HL-60/S4 (cell line): ENCODE results near the gene CHCHD2.
"Not testable (repeated sequence)": the region's sequence is repeated elsewhere in the genome, so short reads cannot be mapped to it uniquely, and the experiment has no call there.

Source experiments
- in situ Hi-C: fragments of 300-500 bp; cut with MboI; formaldehyde crosslinking; loops from 2 replicates; pipeline ENCODE4 v1.14.3; 2022; ENCODE audit warnings: low sequenced_read_pairs

Gene CHCHD2

GRCh38 chr7:56106108-56107073 is at the start of gene CHCHD2:
CHCHD2 (minus strand) TSS chr7:56106476; CDS start chr7:56106413, 63 bp downstream.
- in situ Hi-C loops = no loop called here

- in situ Hi-C loops = not testable (repeated sequence)
Measured at GRCh38 chr7:56131062-56131461, 24.8 kb upstream of the CHCHD2 start.

GRCh38 chr7:56127241-56127975 is 21.1 kb upstream of the CHCHD2 start:
- in situ Hi-C loops = no loop called here

GRCh38 chr7:56125831-56126230 is 19.6 kb upstream of the CHCHD2 start:
- in situ Hi-C loops = no loop called here

GRCh38 chr7:56124981-56125380 is 18.7 kb upstream of the CHCHD2 start:
- in situ Hi-C loops = no loop called here

- in situ Hi-C loops = no loop called here
Measured at GRCh38 chr7:56121440-56121839, 15.2 kb upstream of the CHCHD2 start.

GRCh38 chr7:56115852-56116538 is 9.7 kb upstream of the CHCHD2 start, which contains the start of gene NUPR2:
NUPR2 (minus strand) TSS chr7:56116417; CDS start chr7:56116314, 103 bp downstream.
- in situ Hi-C loops = no loop called here

GRCh38 chr7:56112244-56112643 is 6.0 kb upstream of the CHCHD2 start:
- in situ Hi-C loops = not testable (repeated sequence)

GRCh38 chr7:56110611-56111010 is 4.3 kb upstream of the CHCHD2 start:
- in situ Hi-C loops = no loop called here

GRCh38 chr7:56107954-56108258 is 1.6 kb upstream of the CHCHD2 start:
- in situ Hi-C loops = no loop called here

GRCh38 chr7:56105508-56105907 is 768 bp downstream of the CHCHD2 start:
- in situ Hi-C loops = no loop called here

- in situ Hi-C loops = not testable (repeated sequence)
Measured at GRCh38 chr7:56104138-56104537, 2.1 kb downstream of the CHCHD2 start.

GRCh38 chr7:56099653-56100052 is 6.6 kb downstream of the CHCHD2 start:
- in situ Hi-C loops = no loop called here

- in situ Hi-C loops = not testable (repeated sequence)
Measured at GRCh38 chr7:56098187-56099008, 7.9 kb downstream of the CHCHD2 start.

- in situ Hi-C loops = no loop called here
Measured at GRCh38 chr7:56097700-56098099, 8.6 kb downstream of the CHCHD2 start.

GRCh38 chr7:56092789-56093531 is 13.3 kb downstream of the CHCHD2 start, which contains the start of gene PHKG1:
PHKG1 (minus strand) TSS chr7:56092952; CDS start chr7:56088941, 4,011 bp downstream.
- in situ Hi-C loops = no loop called here

- in situ Hi-C loops = not testable (repeated sequence)
Measured at GRCh38 chr7:56092388-56092787, 13.9 kb downstream of the CHCHD2 start.

GRCh38 chr7:56091591-56091990 is 14.7 kb downstream of the CHCHD2 start:
- in situ Hi-C loops = no loop called here

- in situ Hi-C loops = no loop called here
Measured at GRCh38 chr7:56087445-56087844, 18.8 kb downstream of the CHCHD2 start.

GRCh38 chr7:56086761-56087160 is 19.5 kb downstream of the CHCHD2 start:
- in situ Hi-C loops = no loop called here
